HepG2 (cell line): ENCODE results near the gene CSNK2A1. TPM values are rescaled to one million over a fixed set of nuclear protein-coding genes. Genes with fewer than 3 reads are reported as not detected.
A peak's percentile ranks its signal among the peaks of the same experiment; 100 is the strongest.

ENCODE experiments used
- GLI4 ChIP-seq: sonication (generic); formaldehyde crosslinking; IDR thresholded peaks from 2 replicates; pipeline ENCODE4 v1.5.1; 2020; ENCODE audit warnings: missing genetic modification reagents, mild to moderate bottlenecking, moderate library complexity, borderline replicate concordance
- JARID2 ChIP-seq: sonication (generic); formaldehyde crosslinking; IDR thresholded peaks from 2 replicates; pipeline ENCODE4 v1.8.1; 2023; ENCODE audit warnings: missing genetic modification reagents, inconsistent platforms; ENCODE audit not compliant: insufficient replicate concordance
- KLF9 ChIP-seq: IDR thresholded peaks from 2 replicates; pipeline ENCODE4 v1.6.1; 2016; ENCODE audit warnings: low read depth
- MATR3 ChIP-seq: sonication (generic); formaldehyde crosslinking; IDR thresholded peaks from 2 replicates; pipeline ENCODE4 v1.4.0; 2020; ENCODE audit warnings: missing genetic modification reagents
- MIER3 ChIP-seq: IDR thresholded peaks from 2 replicates; pipeline ENCODE4 v1.6.1; 2016; ENCODE audit warnings: missing compliant biosample characterization, borderline replicate concordance
- MLLT10 ChIP-seq: sonication (generic); formaldehyde crosslinking; IDR thresholded peaks from 2 replicates; pipeline ENCODE4 v1.4.0; 2020; ENCODE audit warnings: missing genetic modification reagents
- NR1H2 ChIP-seq: sonication (generic); formaldehyde crosslinking; IDR thresholded peaks from 2 replicates; pipeline ENCODE4 v1.8.1; 2022; ENCODE audit warnings: low read depth, missing genetic modification reagents, borderline replicate concordance
- ONECUT2 ChIP-seq: sonication (generic); formaldehyde crosslinking; IDR thresholded peaks from 2 replicates; pipeline ENCODE4 v1.4.0; 2020; ENCODE audit warnings: missing genetic modification reagents
- PBX2 ChIP-seq: IDR thresholded peaks from 2 replicates; pipeline ENCODE4 v1.6.1; 2016; ENCODE audit warnings: control low read depth
- SMAD1 ChIP-seq: sonication (generic); formaldehyde crosslinking; IDR thresholded peaks from 2 replicates; pipeline ENCODE4 v1.4.0; 2020; ENCODE audit warnings: missing genetic modification reagents, low read depth, mild to moderate bottlenecking, borderline replicate concordance
- TFE3 ChIP-seq: IDR thresholded peaks from 2 replicates; pipeline ENCODE4 v1.6.1; 2016
- ZNF17 ChIP-seq: sonication (generic); formaldehyde crosslinking; IDR thresholded peaks from 2 replicates; pipeline ENCODE4 v1.5.0; 2020; ENCODE audit warnings: mild to moderate bottlenecking, missing genetic modification reagents
- ZNF235 ChIP-seq: sonication (generic); formaldehyde crosslinking; IDR thresholded peaks from 2 replicates; pipeline ENCODE4 v1.8.1; 2023; ENCODE audit warnings: mild to moderate bottlenecking, missing genetic modification reagents, borderline replicate concordance
- ZNF264 ChIP-seq: sonication (generic); formaldehyde crosslinking; IDR thresholded peaks from 2 replicates; pipeline ENCODE4 v1.4.0; 2020; ENCODE audit warnings: missing genetic modification reagents
- ZNF337 ChIP-seq: sonication (generic); formaldehyde crosslinking; IDR thresholded peaks from 2 replicates; pipeline ENCODE4 v1.5.1; 2020; ENCODE audit warnings: missing genetic modification reagents, low read depth, mild to moderate bottlenecking, borderline replicate concordance
- ZNF33A ChIP-seq: sonication (generic); formaldehyde crosslinking; IDR thresholded peaks from 2 replicates; pipeline ENCODE4 v1.5.1; 2020; ENCODE audit warnings: missing genetic modification reagents, mild to moderate bottlenecking, moderate library complexity, borderline replicate concordance
- ZNF354B ChIP-seq: sonication (generic); formaldehyde crosslinking; IDR thresholded peaks from 2 replicates; pipeline ENCODE4 v1.8.0; 2022; ENCODE audit warnings: mild to moderate bottlenecking, missing genetic modification reagents
- ZNF547 ChIP-seq: sonication (generic); formaldehyde crosslinking; IDR thresholded peaks from 2 replicates; pipeline ENCODE4 v1.5.1; 2020; ENCODE audit warnings: mild to moderate bottlenecking, missing genetic modification reagents
- ZNF670 ChIP-seq: sonication (generic); formaldehyde crosslinking; IDR thresholded peaks from 2 replicates; pipeline ENCODE4 v1.8.0; 2022; ENCODE audit warnings: mild to moderate bottlenecking, missing genetic modification reagents, borderline replicate concordance
- ZNF891 ChIP-seq: sonication (generic); formaldehyde crosslinking; IDR thresholded peaks from 2 replicates; pipeline ENCODE4 v1.5.0; 2020; ENCODE audit warnings: mild to moderate bottlenecking, missing genetic modification reagents
- ZSCAN12 ChIP-seq: sonication (generic); formaldehyde crosslinking; IDR thresholded peaks from 2 replicates; pipeline ENCODE4 v1.9.0; 2021; ENCODE audit warnings: mild to moderate bottlenecking, missing genetic modification reagents
- polyA plus RNA-seq, 8 experiments: library from polyadenylated mRNA; depleted of rRNA in 3 of 8; stranded (reverse) in 7 of 8; unstranded in 1 of 8; fragments of >200 nt; fragmentation: Illumina TruSeq in 4 of 8; extraction: Trizol in 4 of 8; gene quantifications; 2 replicates each; pipeline versions ENCODE4 v1.2.1 to v1.2.3, GENCODE V29; 2011 to 2016; ENCODE audit warnings: low read depth in 4 of 8, missing spikeins in 1 of 8, mixed read lengths in 1 of 8; ENCODE audit not compliant: insufficient read depth in 1 of 8
- total RNA-seq, 5 experiments: library from RNA; depleted of rRNA; stranded (reverse); fragments of >200 nt; fragmentation: Illumina TruSeq; extraction: Trizol; gene quantifications; 2 replicates each; pipeline ENCODE4 v1.2.3, GENCODE V29; 2016; ENCODE audit warnings: low read depth in 1 of 5
- TF ChIP-seq, protein P1 (sequence below): sonication (generic); formaldehyde crosslinking; IDR thresholded peaks from 2 replicates; pipeline ENCODE4 v1.5.0; 2020; ENCODE audit warnings: mild to moderate bottlenecking, missing genetic modification reagents
- TF ChIP-seq, protein P2 (sequence below): IDR thresholded peaks from 2 replicates; pipeline ENCODE4 v1.6.1; 2018; ENCODE audit warnings: missing genetic modification reagents

CSNK2A1 gene
- total and polyA plus RNA-seq, 2 of the 13 experiments (the other 11 are each of a cell fraction or from before 2014, with no cell fraction given): 153 to 231 TPM

DNA sequence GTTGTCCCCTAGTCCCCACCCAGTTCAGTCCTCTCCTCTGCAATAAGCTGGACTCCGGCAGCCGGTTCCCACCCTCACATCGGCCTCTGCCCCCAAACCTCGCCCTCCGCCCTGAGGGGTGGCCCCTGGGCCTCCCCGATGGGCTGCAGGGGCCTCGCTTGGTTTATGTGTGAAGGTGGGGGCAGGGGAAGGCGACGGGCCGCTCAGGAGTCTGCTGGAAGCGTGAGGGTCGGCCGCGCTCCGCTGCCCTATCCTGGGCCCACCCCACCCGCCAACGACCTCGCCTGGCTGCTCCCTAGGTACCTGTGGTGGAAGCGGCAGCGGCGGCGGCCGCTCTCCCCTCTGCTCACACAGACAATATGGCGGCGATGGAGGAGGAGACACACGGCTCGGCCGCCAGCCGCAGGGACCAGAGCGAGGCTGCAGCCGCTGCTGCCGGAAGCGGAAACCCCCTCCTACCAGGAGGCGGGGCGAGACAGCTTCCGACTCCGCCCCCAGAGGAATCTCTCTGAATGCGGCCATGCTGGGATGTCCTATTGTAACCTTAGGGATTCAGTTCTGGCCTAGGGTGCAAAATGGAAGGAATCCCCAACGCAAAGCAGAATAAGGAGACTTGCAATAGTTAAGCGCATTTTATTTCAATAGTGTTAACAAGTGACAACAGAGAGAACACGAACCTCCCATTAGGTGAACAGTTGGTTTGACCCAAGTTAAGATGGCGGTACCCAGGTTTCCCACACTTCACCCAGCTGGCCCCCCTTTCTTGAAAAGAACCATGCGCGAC is at the start of gene CSNK2A1 (continued):
- no peak for TF ChIP-seq ZNF33A (CRISPR knock-in tag)
- TF ChIP-seq, protein P1, sequence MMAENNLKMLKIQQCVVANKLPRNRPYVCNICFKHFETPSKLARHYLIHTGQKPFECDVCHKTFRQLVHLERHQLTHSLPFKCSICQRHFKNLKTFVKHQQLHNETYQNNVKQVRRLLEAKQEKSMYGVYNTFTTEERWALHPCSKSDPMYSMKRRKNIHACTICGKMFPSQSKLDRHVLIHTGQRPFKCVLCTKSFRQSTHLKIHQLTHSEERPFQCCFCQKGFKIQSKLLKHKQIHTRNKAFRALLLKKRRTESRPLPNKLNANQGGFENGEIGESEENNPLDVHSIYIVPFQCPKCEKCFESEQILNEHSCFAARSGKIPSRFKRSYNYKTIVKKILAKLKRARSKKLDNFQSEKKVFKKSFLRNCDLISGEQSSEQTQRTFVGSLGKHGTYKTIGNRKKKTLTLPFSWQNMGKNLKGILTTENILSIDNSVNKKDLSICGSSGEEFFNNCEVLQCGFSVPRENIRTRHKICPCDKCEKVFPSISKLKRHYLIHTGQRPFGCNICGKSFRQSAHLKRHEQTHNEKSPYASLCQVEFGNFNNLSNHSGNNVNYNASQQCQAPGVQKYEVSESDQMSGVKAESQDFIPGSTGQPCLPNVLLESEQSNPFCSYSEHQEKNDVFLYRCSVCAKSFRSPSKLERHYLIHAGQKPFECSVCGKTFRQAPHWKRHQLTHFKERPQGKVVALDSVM: peak; percentile 67; the same call in 1 of the 2 replicates
- TF ChIP-seq, protein P2, sequence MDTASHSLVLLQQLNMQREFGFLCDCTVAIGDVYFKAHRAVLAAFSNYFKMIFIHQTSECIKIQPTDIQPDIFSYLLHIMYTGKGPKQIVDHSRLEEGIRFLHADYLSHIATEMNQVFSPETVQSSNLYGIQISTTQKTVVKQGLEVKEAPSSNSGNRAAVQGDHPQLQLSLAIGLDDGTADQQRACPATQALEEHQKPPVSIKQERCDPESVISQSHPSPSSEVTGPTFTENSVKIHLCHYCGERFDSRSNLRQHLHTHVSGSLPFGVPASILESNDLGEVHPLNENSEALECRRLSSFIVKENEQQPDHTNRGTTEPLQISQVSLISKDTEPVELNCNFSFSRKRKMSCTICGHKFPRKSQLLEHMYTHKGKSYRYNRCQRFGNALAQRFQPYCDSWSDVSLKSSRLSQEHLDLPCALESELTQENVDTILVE (CRISPR knock-in tag): peak; percentile 74
- no peak; the same call in 1 of the 2 replicates for TF ChIP-seq ZNF235
- TF ChIP-seq ZNF17: peak; percentile 19; the same call in 1 of the 2 replicates
- TF ChIP-seq MLLT10 (CRISPR knock-in tag): no peak
- no peak for TF ChIP-seq ZNF670 (CRISPR knock-in tag)
- TF ChIP-seq GLI4 (CRISPR knock-in tag): peak; percentile 78; the same call in 1 of the 2 replicates
- TF ChIP-seq NR1H2 (CRISPR knock-in tag): no peak
- TF ChIP-seq ZNF547 (CRISPR knock-in tag): peak; percentile 91
- TF ChIP-seq TFE3 (CRISPR knock-in tag): peak; percentile 80
- peak; percentile 89 for TF ChIP-seq ZSCAN12 (CRISPR knock-in tag)
- TF ChIP-seq ZNF354B (CRISPR knock-in tag): peak; percentile 81
- peak; percentile 85; the same call in 1 of the 2 replicates for TF ChIP-seq SMAD1 (CRISPR knock-in tag)
- 0 out of 2 replicates have a peak, but pooled peaks have one; percentile 15 for TF ChIP-seq ZNF264 (CRISPR knock-in tag)
- peak; percentile 72; the same call in 1 of the 2 replicates for TF ChIP-seq ZNF891 (CRISPR knock-in tag)
- TF ChIP-seq MIER3 (CRISPR knock-in tag): peak; percentile 96
- TF ChIP-seq JARID2 (CRISPR knock-in tag): peak; percentile 98
- no peak for TF ChIP-seq MATR3 (CRISPR knock-in tag)
- TF ChIP-seq ONECUT2 (CRISPR knock-in tag): no peak
- TF ChIP-seq KLF9: peak; percentile 97
- 0 out of 2 replicates have a peak, but pooled peaks have one; percentile 21 for TF ChIP-seq ZNF337 (CRISPR knock-in tag)
- no peak for TF ChIP-seq PBX2 (CRISPR knock-in tag)
